Left ventricle myocardium inferior (tissue), 1 donor: ENCODE results near the gene NCF4. TPM values are rescaled to one million over a fixed set of nuclear protein-coding genes. Genes with fewer than 3 reads are reported as not detected.

Experiments
- DNase-seq: peaks from one replicate; pipeline ENCODE4 v3.0.0-alpha.2; 2020
- H3K27ac ChIP-seq: fragments of 200-600 bp; replicated peaks from 2 replicates; pipeline ENCODE4 v1.8.0; 2021
- H3K27me3 ChIP-seq: fragments of 200-600 bp; 2 replicates; pipeline ENCODE4 v1.8.0; 2021; ENCODE audit warnings: low read depth
- H3K36me3 ChIP-seq: fragments of 200-600 bp; 2 replicates; pipeline ENCODE4 v1.8.0; 2021
- H3K4me1 ChIP-seq: fragments of 200-600 bp; 2 replicates; pipeline ENCODE4 v1.8.0; 2021
- H3K4me3 ChIP-seq: fragments of 200-600 bp; 2 replicates; pipeline ENCODE4 v1.8.0; 2021; ENCODE audit warnings: mild to moderate bottlenecking, moderate library complexity
- H3K9me3 ChIP-seq: fragments of 200-600 bp; replicated peaks from 2 replicates; pipeline ENCODE4 v1.8.0; 2021
- intact Hi-C: fragments of 100-400 bp; cut with micrococcal nuclease; formaldehyde crosslinking; loops from one replicate; pipeline ENCODE4 v1.11.0; 2022
- total RNA-seq: library from RNA; stranded (reverse); fragmentation: NEBNext Ultra II Directional; extraction: Animal tissue kit (Norgen Biotek cat#: 25700); gene quantifications from one replicate; pipeline ENCODE4 v1.2.1, GENCODE V29; 2021
- TF ChIP-seq, protein P1 (sequence below): fragments of 200-600 bp; IDR thresholded peaks from 2 replicates; pipeline ENCODE4 v1.8.0; 2021; ENCODE audit warnings: antibody characterized with exemption, mild to moderate bottlenecking, borderline replicate concordance
- donor health status: DM: no; HTN: yes; CAD: no; lungs with severe emphysema.

The NCF4 gene
- total RNA-seq, 1 donor from 2014 or later, result 5.5 TPM

- Histone ChIP-seq H3K4me1 (peaks cover 4% of the 10 kb centered on the region), H3K4me3 (no peak overlapping the region), H3K27ac (no peak overlapping the region), H3K27me3 (peaks cover 85% of the 10 kb centered on the region), H3K9me3 (no peaks in the 10 kb centered on the region), H3K36me3 (no peaks in the 10 kb centered on the region)
- TF ChIP-seq, protein P1, sequence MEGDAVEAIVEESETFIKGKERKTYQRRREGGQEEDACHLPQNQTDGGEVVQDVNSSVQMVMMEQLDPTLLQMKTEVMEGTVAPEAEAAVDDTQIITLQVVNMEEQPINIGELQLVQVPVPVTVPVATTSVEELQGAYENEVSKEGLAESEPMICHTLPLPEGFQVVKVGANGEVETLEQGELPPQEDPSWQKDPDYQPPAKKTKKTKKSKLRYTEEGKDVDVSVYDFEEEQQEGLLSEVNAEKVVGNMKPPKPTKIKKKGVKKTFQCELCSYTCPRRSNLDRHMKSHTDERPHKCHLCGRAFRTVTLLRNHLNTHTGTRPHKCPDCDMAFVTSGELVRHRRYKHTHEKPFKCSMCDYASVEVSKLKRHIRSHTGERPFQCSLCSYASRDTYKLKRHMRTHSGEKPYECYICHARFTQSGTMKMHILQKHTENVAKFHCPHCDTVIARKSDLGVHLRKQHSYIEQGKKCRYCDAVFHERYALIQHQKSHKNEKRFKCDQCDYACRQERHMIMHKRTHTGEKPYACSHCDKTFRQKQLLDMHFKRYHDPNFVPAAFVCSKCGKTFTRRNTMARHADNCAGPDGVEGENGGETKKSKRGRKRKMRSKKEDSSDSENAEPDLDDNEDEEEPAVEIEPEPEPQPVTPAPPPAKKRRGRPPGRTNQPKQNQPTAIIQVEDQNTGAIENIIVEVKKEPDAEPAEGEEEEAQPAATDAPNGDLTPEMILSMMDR, result no peak
- no peak for DNase-seq
- intact Hi-C loops, result no loop called here
Measured at GRCh38 chr22:36823186-36823839, 37.5 kb upstream of the NCF4 start.

GRCh38 chr22:36824655-36825054 is 36.2 kb upstream of the NCF4 start:
- peaks cover 81% of the 10 kb centered on the region for H3K27me3 ChIP-seq

DNA sequence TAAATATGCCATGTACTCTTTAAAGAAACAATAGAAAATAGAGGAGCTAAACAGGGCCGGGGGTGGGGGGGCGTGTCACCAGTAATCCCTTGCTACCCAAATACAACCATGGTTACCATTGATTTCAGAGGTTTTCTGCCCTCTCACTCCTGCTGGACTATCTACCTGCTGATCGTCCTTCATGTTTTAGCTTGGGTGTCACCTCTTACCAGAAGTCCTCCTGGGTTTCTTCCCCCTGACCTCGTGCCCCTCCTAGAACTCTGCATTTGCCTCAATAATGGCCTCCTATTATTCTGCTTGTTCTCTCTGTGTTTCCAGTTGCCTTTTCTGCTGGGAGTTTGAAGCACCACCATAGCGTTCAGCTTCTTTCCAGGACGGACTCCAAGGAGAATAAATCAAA is 34.5 kb upstream of the NCF4 start:
- Histone ChIP-seq H3K36me3 (no peaks in the 10 kb centered on the region), H3K9me3 (no peaks in the 10 kb centered on the region), H3K4me3 (no peak overlapping the region), H3K27ac (no peak overlapping the region), H3K27me3 (peaks cover 81% of the 10 kb centered on the region), H3K4me1 (peaks cover 4% of the 10 kb centered on the region)
- DNase-seq, result no peak
- TF ChIP-seq, protein P1, result no peak
- intact Hi-C loops, result no loop called here

More at GRCh38 chr22:36824655-36825054, 36.2 kb upstream of the NCF4 start:
- no peak for DNase-seq
- no peaks in the 10 kb centered on the region for H3K9me3 ChIP-seq
- H3K36me3 ChIP-seq, result no peaks in the 10 kb centered on the region
- H3K27ac ChIP-seq, result no peak overlapping the region
- H3K4me3 ChIP-seq, result no peak overlapping the region
- H3K4me1 ChIP-seq, result peaks cover 4% of the 10 kb centered on the region
- intact Hi-C loops, result no loop called here
- TF ChIP-seq, protein P1, result no peak

DNA sequence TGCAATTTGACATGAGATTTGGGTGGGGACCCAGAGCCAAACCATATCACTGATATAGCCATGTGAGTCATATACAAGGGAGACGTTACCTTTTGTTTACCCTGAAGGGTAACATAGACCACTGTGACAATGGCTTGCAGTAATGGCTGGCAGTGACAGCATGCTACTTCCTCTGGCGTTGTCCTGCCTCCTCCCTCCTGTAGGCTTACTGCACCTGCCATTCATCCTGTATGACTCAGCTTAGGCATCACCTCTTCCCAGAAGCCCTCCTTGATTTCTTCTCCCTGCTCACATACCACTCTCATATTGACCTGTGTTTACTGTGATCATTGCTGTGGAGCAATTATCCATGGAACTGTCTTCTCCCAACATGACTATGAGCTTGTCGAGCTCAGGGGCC is 32.0 kb upstream of the NCF4 start:
- H3K27me3 ChIP-seq, result peaks cover 74% of the 10 kb centered on the region
- no peaks in the 10 kb centered on the region for H3K36me3 ChIP-seq
- no peak for DNase-seq
- H3K4me3 ChIP-seq, result no peak overlapping the region
- TF ChIP-seq, protein P1, result no peak
- H3K9me3 ChIP-seq, result no peaks in the 10 kb centered on the region
- H3K4me1 ChIP-seq, result no peaks in the 10 kb centered on the region
- no peak overlapping the region for H3K27ac ChIP-seq
- intact Hi-C loops, result no loop called here

- Histone ChIP-seq H3K27ac (no peak overlapping the region), H3K4me3 (no peak overlapping the region), H3K36me3 (no peaks in the 10 kb centered on the region), H3K9me3 (no peaks in the 10 kb centered on the region), H3K4me1 (no peaks in the 10 kb centered on the region), H3K27me3 (peaks cover 75% of the 10 kb centered on the region)
- TF ChIP-seq, protein P1, result no peak
- no peak for DNase-seq
- intact Hi-C loops, result no loop called here
Measured at GRCh38 chr22:36829370-36830002, 31.3 kb upstream of the NCF4 start.
